ENCODE measurements around the gene SLC16A7.

SLC16A7 gene

GRCh38 chr12:59695379-59695778 lies 99.5 kb downstream of the SLC16A7 start:
- H3K27me3 ChIP-seq (ENCODE audit: insufficient read depth, poor library complexity, severe bottlenecking), result no peaks in the 10 kb centered on the region
- DNase-seq (ENCODE audit: low spot score) (no peak), ATAC-seq (ENCODE audit: low read depth) (peak; percentile 80)
- H3K27ac ChIP-seq (ENCODE audit: poor library complexity, severe bottlenecking), result peak overlapping the region; percentile 14
- TF ChIP-seq, protein P1, sequence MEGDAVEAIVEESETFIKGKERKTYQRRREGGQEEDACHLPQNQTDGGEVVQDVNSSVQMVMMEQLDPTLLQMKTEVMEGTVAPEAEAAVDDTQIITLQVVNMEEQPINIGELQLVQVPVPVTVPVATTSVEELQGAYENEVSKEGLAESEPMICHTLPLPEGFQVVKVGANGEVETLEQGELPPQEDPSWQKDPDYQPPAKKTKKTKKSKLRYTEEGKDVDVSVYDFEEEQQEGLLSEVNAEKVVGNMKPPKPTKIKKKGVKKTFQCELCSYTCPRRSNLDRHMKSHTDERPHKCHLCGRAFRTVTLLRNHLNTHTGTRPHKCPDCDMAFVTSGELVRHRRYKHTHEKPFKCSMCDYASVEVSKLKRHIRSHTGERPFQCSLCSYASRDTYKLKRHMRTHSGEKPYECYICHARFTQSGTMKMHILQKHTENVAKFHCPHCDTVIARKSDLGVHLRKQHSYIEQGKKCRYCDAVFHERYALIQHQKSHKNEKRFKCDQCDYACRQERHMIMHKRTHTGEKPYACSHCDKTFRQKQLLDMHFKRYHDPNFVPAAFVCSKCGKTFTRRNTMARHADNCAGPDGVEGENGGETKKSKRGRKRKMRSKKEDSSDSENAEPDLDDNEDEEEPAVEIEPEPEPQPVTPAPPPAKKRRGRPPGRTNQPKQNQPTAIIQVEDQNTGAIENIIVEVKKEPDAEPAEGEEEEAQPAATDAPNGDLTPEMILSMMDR (IDR thresholded peaks at IDR 0.05; ENCODE audit: poor library complexity, severe bottlenecking), result no peak
- no peak overlapping the region for H3K4me3 ChIP-seq (ENCODE audit: severe bottlenecking)
- H3K4me1 ChIP-seq (ENCODE audit: insufficient read depth, poor library complexity, severe bottlenecking), result peaks cover 32% of the 10 kb centered on the region
- H3K36me3 ChIP-seq (ENCODE audit: low read depth), result no peaks in the 10 kb centered on the region
- no peaks in the 10 kb centered on the region for H3K9me3 ChIP-seq (ENCODE audit: severe bottlenecking)

DNA sequence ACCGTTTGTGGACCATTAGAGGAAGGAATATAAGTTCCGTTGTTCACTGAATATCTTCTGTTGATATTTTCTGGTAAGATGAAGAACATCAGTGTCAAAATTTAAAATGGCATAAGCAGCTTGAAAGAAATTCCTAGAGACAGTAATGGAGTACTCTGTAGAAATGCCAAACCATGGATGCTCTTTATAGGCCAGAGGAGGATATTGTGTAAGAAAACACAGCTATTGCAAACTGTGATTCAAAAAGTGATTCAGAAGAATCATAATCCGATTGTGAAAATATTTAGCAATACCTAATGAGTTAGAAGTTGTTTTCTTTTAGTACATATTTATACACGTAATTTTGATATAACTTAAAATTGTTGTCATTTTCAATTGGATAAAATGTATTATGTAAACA lies 102.8 kb downstream of the SLC16A7 start:
- no peak overlapping the region for H3K4me3 ChIP-seq (ENCODE audit: severe bottlenecking)
- H3K36me3 ChIP-seq (ENCODE audit: low read depth), result no peaks in the 10 kb centered on the region
- DNase-seq (ENCODE audit: low spot score) (no peak), ATAC-seq (ENCODE audit: low read depth) (peak; percentile 72; the same call in 2 of the 3 replicates)
- H3K27ac ChIP-seq (ENCODE audit: poor library complexity, severe bottlenecking), result peak overlapping the region; percentile 61
- no peaks in the 10 kb centered on the region for H3K27me3 ChIP-seq (ENCODE audit: insufficient read depth, poor library complexity, severe bottlenecking)
- TF ChIP-seq, protein P1 (IDR thresholded peaks at IDR 0.05; ENCODE audit: poor library complexity, severe bottlenecking), result no peak
- H3K4me1 ChIP-seq (ENCODE audit: insufficient read depth, poor library complexity, severe bottlenecking), result peaks cover 32% of the 10 kb centered on the region
- no peaks in the 10 kb centered on the region for H3K9me3 ChIP-seq (ENCODE audit: severe bottlenecking)

DNA sequence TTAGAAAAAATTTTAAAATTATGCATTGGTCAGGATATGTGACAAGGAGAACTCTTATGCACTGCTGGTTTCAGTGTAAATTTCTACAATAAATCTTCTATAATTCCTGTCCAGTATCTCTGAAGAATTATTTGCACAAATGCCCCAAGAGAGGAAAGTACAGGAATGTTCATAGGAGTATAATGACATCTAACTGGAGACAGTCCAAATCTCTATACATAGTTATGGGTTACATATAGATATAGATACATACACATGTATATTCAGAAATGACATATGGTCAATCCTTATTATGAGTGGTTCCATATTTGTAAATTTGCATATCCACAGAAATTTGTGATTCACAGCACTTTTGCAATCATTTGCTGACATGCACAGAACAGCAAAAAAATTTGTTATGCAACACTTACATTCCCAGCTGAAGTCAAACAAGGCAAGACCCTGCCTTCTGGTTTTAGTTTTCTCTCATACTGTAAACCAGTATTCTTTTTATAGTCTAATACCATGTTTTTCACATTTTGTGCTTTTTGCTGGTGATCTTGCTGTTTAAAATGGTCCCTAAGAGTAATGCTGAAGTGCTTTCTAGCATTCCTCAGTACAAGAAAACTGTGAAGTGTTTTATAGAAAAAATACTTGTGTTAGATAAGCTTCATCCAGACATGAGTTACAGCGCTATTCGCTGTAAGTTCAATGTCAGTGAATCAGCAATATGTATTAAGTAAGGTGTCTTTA lies 103.8 kb downstream of the SLC16A7 start:
- ATAC-seq (ENCODE audit: low read depth), result peak; percentile 63
- Histone ChIP-seq H3K27me3 (ENCODE audit: insufficient read depth, poor library complexity, severe bottlenecking) (no peaks in the 10 kb centered on the region), H3K27ac (ENCODE audit: poor library complexity, severe bottlenecking) (peak overlapping the region; percentile 61), H3K36me3 (ENCODE audit: low read depth) (no peaks in the 10 kb centered on the region), H3K4me3 (ENCODE audit: severe bottlenecking) (no peak overlapping the region), H3K9me3 (ENCODE audit: severe bottlenecking) (no peaks in the 10 kb centered on the region), H3K4me1 (ENCODE audit: insufficient read depth, poor library complexity, severe bottlenecking) (peaks cover 32% of the 10 kb centered on the region)
- no peak for DNase-seq (ENCODE audit: low spot score)
- TF ChIP-seq, protein P1 (IDR thresholded peaks at IDR 0.05; ENCODE audit: poor library complexity, severe bottlenecking), result no peak

- DNase-seq (ENCODE audit: low spot score), result no peak
- no peaks in the 10 kb centered on the region for H3K36me3 ChIP-seq (ENCODE audit: low read depth)
- H3K9me3 ChIP-seq (ENCODE audit: severe bottlenecking), result no peaks in the 10 kb centered on the region
- H3K4me1 ChIP-seq (ENCODE audit: insufficient read depth, poor library complexity, severe bottlenecking), result peaks cover 30% of the 10 kb centered on the region
- no peak overlapping the region for H3K4me3 ChIP-seq (ENCODE audit: severe bottlenecking)
- H3K27me3 ChIP-seq (ENCODE audit: insufficient read depth, poor library complexity, severe bottlenecking), result no peaks in the 10 kb centered on the region
- peak overlapping the region; percentile 61 for H3K27ac ChIP-seq (ENCODE audit: poor library complexity, severe bottlenecking)
- TF ChIP-seq, protein P1 (IDR thresholded peaks at IDR 0.05; ENCODE audit: poor library complexity, severe bottlenecking), result no peak
- no peak for ATAC-seq (ENCODE audit: low read depth)
These were observed 104.3 kb downstream of the SLC16A7 start for GRCh38 chr12:59700153-59700450.

DNA sequence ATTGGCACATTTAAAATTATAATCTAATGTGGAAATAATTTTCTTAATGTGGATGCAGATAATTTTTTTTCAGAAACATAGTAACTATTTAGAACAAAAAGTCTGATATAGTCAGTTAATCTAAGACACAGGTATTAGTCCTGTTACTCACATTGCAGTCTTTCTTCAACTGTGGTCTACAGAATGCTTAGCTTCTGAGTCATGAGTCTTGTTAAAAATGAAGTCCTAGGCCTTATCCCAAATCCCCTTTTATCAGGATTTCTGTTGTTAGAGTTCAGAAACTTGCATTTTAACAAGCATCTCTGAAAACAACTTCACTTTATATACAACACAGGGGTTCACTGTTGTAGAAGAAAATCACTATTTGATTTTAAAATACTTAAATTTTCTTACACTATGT lies 112.2 kb downstream of the SLC16A7 start:
- H3K36me3 ChIP-seq (ENCODE audit: low read depth), result no peaks in the 10 kb centered on the region
- DNase-seq (ENCODE audit: low spot score) (no peak), ATAC-seq (ENCODE audit: low read depth) (peak; percentile 94)
- no peak overlapping the region for H3K4me3 ChIP-seq (ENCODE audit: severe bottlenecking)
- no peaks in the 10 kb centered on the region for H3K9me3 ChIP-seq (ENCODE audit: severe bottlenecking)
- peaks cover 12% of the 10 kb centered on the region for H3K4me1 ChIP-seq (ENCODE audit: insufficient read depth, poor library complexity, severe bottlenecking)
- no peak overlapping the region for H3K27ac ChIP-seq (ENCODE audit: poor library complexity, severe bottlenecking)
- no peaks in the 10 kb centered on the region for H3K27me3 ChIP-seq (ENCODE audit: insufficient read depth, poor library complexity, severe bottlenecking)
- TF ChIP-seq, protein P1 (IDR thresholded peaks at IDR 0.05; ENCODE audit: poor library complexity, severe bottlenecking), result no peak

Measured in RWPE2 (cell line).